Nucleus accumbens (tissue), 56 donors: Measurements from ENCODE around the gene DCP1B.

Source experiments
- DNase-seq, 56 donors: peaks; one replicate each; lab custom pipeline; 2025; lab: John Stamatoyannopoulos, UW

DCP1B gene

DNA sequence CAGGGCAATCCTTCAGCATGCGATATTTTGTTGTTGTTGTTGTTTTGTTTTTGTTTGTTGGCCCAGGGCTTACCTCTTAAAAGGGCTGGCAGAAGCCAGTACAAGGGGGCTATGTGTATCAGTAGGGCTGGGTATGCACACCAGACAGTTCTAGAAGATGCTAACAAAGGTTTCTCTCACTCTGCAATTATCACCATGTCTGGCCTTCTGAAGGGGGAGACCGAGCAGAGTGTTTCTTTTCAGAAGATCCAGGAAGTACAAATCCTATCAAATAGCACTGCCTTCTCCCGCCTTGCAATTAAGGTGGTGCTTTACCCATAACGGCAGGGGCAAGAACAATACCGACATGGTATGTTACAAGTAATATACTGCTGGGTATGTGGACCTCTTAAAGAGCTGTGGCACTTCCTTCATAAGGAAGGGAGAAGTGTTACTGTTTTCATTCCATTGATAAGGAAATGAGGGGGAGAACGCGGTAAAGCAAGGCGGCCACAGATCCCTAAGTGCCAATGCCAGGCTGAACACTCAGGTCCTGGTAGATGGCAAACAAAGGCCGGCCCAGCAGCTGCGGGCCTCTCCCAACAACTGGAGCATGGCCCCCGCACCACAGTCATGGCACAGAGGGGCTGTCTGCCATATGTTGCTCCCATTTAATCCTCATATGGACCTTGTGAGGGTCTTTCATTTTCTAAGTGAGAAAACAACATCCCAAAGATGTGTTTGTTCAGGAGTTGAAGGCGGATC, 66.6 kb downstream of the DCP1B start:
- DNase-seq = no peak

DNA sequence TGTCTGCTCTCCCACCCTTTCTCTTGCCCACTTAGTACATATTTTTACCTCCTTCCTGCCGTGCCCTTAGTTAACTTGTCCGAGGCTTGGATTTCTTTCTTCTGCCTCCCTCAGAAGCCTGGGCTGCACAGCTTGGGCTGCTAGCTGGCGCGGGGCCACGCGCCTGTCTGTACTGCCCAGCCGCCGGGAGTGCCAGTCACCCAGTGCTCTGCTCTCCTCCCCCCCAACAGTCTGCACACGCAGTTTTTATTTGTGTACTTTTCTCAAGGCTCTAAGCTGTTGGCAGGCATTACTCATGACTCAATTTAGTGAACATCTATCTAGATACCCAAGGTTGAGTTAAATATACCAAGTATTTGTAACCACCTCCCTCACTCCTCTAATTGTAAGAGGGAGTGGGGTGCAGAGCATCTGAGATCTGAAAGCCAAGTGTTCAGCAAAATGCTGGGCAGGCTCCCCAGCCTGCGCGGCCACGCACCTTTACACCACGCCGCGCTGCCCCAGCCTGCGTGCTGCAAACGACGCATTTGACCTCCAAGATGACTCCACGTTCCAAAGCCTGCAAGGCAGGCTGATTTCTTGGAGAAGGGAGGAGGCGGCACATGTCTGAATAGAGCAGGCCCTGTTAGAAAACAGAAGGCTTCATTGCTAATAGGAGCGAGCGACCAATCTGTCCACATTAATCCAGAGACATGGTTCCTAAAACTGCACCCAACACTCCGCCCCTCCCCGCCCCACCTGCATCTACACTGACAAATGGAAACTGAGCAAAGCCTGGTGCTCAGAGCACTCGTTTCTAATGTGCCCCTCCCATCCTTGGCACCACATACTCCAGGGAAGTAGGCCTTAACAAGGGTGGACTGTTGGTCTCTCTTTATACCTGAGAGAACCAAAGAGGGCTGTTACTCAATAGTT, 67.6 kb downstream of the DCP1B start:
- DNase-seq = peak in 54 of 56 donors; percentile 29 to 90 (median 75)

DNA sequence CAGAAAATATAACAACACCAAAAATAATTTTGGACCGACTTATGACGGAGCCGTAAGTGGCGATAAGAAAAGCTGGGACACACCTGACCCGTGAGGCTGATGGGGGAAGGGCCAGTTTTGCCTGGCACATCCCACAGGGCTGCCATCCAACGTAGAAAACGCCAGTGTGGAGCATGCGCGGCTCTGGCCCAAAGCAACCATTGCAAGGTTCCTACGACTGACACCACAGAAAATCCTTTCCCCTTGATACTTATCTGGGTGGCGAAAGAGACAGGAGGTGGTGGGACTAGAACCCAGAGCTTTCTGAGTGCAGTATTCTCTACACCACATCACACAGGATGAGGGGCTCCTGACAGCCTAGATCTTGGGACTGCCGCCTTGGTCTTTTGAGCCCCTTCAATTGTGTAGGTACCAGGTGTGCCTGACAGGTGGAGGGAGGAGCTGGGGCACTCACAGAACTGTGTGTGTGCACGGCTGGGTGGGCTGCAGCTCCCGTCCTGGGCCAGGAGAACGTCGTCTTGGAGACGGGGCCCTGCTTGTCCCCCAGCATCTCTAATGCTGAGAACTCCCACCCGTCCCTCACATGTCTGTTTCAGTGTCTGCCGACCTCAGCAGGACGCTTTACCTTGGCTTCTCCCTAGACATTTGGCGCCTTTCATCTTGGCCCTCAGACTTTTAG, 68.4 kb downstream of the DCP1B start:
- DNase-seq = peak in 32 of 56 donors; percentile 17 to 81 (median 43)

DNA sequence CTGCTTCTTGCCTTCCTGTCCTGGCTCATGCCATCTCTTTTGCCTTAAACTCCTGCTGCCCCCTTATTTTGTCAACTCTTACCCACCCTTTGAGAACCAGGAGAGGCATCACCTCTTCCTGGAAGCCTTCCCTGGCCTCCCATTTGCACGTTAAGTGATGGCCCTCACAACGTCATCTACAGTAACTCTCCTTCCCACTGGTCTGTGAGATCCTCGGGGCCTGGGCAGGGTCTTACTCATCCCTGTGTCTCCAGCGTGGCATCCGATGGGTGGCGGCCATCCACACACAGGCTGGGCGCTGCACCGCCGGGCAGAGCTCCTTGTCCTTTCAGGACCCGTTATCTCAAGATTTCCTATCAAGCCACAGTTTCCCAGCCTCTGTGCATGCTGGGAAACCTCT, 69.0 kb downstream of the DCP1B start:
- DNase-seq = no peak

DNA sequence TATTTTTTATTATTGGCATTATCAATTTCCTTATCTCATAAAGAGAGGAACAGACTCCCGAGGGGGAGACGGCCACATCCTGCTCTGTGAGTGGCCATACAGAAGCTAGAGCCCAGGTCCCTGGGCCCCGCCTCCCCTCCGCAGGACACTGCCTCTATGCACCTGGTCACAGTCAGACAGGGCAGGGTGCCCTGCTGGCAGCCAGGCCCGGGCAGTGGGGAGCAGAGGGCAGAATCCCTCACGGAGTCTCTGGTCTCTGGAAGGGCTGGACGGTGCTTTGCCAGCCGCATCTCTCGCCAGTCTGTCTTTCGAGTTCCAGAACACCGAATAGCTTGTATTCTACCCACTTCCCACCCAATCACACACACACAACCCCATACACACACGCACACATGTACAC, 69.4 kb downstream of the DCP1B start:
- no peak for DNase-seq

DNA sequence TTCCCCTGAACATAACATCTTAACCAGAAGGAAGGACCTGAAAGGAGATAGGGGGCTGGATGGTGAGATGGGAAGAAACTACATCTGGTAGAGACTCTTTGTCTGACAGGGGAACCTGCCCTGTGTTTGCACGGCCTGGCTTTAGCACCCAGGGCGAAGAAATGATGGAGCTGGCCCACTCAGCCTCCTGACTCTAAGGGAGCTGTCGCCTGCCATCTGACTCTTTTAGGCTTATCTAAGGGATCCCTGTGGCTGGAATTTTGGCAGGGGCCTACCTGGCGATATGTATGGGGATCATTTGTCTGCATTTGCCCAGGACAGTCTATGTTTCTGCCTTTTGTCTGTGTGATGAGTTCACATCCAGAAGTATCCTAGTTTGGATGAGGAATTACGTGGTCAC, 70.2 kb downstream of the DCP1B start:
- DNase-seq = no peak

DNA sequence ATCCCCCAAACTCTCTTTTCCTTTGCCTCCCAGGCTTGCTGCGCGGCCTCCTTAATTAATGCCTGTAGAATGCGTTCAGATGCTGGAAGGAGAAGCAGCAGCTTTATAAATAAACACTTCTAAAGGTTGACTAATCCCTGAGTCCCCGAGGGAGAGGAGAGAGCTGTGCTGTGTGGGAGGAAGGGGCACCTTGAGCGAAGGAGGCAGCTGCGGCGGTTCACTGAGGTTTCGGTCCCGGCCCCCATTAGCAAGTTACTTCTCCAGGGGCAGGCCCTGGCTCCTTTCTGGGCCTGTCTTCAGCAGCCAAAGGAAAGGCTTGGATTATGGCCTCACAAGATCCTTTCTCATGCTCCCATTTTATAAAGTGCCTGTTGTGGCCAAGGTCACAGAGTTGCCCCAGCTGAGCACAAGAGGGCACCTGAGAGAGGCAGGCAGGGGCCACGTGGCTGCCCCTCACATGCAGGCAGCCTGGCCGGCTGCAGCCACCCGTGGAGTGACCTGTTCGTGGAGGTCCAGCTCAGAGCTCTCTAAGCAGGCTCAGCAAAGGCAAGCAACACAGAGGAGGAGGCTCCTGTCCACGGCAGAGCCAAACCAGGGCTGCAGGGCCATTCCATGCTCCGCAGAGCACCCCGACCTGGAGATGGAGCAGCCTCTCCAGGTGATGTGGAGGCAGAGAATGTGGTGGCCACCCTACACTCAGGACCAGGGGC, 70.8 kb downstream of the DCP1B start:
- peak in 2 of 56 donors; percentile 25 to 38 for DNase-seq

DNA sequence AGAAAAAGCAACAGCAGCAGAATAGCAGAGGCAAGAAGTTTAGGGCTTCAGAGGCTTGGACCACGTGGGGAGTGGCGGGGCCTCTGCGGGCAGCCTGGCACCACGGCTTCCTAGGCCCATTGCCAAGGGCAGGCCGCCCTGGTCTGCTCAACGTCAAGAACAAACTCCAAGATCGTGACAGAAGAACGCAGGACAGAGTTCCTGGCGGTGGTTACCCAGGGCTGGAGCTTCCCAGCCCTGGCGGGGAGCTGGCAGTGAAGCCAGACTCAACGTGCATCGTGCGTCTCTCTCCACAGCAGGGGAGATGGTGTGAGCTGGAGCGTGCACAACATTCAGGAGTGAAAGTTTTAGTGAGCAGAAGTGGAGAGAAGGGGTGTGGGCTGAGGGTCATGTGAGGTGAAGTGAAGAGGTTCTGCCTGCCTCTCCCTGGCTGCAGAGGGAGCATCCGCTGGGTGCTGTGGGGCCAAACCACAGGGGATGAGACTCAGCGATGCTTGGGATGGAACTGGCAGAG, 71.9 kb downstream of the DCP1B start:
- DNase-seq = peak in 43 of 56 donors; percentile 14 to 76 (median 42)

DNA sequence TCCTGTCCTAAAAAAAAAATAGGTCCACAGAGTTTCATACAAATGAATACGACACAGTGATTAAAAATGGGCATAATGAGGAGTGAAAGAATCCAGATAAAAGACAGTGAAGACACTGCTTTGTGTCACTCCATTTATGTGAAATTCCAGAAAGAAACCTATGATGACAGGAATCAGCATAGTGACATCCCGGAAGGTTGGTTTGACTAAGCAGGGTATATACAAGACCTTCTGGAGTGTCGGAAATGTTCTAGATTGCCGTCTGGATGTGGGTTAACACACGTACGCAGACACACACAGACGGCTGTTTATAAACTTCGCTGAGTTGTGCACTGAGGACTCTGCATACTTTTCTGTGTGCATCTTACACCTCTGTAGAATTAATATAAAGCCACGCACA, 72.6 kb downstream of the DCP1B start:
- DNase-seq = no peak

DNA sequence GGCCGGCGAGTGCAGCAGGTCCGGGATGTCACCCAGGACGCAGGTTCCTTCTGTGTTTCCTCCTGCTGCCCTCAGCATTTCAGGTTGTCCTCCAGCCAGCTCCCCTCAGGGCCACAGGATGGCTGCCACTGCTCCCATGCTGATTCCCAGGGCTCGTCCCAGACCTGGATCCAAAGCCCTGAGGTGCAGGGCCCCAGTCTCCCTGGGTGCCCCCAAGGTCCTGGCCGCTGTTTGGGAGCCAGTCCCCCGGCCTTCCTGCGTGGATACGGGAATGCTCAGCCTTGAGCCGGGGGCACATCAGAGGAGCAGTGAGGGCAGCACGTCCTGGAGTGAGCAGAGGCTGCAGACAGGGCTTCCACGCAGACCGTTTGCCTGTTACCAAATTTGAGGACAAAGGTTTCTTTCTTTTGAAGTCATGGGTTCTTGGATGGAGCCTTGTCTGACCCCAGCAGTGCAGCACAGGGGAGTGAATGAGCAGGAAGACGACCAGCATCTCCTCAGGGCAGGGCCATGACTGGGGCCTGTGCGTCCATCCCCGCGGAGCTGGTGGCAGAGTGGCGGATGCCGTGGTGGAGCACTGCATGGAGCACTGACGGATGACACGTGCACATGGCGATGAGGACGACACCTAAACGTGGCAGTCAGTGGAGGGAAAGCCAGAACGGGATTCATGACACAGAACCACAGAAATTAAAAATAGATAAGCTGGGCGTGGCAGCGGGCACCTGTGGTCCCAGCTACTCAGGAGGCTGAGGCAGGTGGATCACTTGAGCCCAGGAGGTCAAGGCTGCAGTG, 73.3 kb downstream of the DCP1B start:
- DNase-seq = no peak

DNA sequence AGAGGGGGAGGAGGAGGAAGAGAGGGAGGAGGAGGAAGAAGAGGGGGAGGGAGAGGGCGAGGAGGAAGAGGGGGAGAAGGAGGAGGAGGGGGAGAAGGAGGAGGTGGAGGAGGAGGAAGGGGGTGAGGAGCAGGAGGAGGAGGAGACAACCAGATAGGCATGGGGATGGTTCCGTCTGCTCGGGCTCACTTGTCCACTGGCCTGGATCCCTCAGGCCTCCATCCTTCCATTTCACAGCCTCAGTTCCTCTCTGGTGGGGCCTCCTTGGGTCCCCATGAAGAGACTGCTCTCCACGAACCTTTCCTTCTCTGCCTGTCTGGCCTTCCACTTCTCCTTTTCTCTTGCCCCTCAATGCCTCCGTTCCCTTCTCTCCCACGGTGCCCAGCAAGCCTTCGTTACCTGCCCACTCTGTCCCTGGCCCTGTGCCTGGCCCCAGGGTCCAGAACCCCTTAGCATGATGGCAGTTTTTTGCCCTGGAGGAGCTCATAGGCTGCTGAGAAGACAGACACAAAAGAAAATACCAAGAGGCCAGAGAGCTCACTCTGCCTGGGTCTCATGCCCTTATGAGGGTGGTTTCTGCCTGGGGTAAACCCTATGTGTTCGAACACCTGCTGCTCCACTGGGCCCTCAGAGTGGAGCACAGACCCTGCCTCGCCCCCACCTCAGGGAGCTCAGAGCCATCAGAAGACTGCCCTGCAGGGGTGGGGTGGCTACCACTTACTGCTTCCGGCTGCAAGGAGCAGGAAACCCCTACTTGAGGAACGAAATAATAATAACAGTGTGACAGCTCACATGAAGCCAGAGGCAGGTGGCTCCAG, 74.1 kb downstream of the DCP1B start:
- DNase-seq = no peak

DNA sequence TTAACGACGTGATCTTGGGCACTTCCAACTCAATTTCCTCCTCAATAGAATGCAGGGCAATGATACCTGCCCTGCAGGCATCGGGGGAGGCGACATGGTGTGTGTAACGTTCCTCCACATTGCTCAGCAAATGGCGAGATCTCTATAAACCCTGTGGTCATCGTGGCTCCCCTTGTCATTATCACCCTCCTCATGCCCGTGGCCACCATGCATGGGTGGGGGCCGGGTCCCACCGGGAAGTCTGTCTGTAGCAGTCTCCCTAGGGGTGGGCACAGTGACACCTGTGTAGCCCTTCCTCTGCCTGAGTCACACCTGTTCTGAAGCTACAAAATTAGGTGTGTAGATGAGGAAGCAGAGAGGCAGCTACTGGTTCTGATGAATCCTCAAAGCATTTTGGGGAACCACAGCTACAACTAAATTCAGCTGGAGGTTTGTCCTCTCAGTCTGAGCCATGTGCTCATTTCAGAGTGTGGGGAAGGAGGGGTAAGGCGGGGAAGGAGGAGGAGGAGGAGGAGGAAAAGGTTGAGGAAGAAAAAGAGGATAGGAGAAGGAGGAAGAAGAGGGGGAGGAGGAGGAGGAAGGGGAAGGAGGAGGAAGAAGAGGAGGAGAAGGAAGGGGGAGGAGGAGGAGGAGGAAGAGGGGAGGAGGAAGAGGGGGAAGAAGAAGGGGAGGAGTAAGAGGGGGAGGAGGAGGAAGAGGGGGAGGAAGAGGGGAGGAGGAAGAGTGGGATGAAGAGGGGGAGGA, 74.8 kb downstream of the DCP1B start:
- no peak for DNase-seq

DNA sequence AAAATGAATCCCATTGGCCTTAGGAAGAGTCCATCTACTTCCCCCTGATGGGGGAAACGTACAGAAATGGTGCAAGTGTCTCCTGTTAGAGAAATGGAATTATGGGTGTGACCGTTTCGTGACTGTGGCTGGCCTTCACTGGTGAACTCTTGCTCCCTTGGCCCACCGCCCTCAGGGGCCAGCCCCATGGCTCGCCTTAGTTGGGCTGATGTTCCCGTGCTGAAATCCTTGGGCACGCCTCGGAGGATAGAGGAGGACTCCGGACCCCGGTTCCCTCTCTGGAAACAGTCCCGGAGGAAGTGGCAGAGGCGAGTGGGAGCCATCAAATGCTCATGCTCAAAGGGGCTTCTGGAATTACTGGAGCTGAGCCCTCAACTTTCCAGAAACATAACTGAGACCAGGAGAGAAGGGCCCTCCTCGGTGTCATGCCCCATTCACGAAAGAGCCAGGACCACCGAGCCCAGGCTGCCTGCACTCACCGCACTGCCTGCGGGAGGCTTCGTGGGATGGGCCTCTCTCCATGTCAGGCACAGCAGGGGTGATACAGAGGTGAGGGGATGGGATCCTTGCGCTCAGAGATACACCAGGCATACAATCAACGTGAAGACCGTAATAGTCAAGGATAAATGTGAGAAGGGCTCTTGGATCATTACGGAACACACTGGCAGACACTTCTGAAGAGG, 75.7 kb downstream of the DCP1B start:
- DNase-seq = no peak

DNA sequence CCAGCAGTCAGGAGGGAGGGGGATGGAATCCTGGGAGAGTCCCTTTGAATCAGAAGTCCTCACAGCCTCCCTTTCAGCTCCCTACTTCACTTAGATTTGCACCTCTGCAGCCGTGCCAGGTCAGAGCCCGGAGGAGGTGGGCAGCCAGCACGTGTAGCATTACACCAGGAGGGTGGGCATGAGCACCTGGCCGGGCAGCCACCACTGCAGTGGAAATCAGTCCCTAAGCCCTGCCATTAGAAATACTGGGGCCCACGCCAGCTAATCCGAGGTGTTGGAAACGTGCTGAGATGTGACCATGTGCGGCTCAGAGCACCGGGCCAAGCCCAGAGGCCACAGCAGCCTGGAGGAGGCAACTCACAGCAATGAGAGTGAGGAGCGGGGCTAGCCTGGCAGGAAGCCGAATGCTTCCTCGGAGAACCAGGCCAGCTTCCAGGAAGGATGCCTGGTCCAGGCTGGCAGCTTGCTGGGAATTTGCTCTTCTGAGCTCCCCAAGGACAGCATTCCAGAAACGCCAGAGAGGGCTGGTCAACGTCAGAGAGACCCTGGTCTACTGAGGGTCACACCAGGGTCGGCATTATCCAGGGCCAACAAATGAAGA, 76.4 kb downstream of the DCP1B start:
- peak in 3 of 56 donors; percentile 8 to 29 (median 26) for DNase-seq

DNA sequence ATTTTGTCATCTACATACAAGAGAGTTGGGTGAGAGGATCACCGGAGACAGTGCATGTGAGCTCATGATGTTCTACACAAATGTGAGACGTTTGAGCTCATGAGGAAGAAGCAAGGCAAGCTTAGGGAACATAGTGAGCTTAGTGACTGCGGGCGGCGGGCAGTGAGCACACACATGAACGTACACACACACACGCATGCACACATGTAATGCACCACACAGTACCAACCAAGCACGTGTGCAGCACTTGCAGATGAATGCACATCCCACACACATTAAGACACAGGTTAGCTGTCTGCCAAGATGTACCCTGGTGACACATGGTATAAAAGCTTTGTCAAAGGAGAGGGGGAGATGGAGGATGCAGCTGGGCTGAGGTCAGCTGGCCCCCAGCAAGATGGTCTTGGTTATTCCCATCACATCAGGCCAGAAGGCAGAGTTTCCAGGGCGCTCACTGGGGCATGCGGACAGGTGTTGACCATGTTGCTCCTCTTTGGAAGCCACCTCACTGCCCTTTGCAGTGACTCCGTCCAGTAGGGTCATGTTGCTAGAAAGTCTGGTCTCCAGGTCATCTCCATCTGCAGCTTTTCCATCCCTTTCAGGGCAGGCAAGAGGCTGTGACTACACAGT, 77.1 kb downstream of the DCP1B start:
- DNase-seq = no peak

DNA sequence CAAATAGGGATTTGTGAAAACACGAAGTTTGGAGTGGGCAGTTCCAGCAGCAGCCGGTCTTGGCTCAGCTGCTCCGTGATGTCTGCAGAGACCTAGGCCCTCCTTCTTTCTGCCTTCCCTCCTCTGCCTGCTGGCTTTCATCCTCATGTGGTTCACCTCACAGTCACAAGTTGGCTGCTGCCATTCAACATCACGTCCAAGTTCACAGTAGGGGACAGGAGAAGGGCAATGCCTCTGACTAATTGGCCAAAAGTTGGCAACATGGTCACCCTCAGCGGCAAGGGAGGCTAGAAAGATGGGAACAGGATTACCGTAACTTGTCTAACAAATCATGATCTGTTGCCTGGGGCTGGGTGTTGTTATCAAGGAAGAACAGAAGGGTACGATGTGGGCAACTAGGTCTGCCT, 78.0 kb downstream of the DCP1B start:
- DNase-seq = no peak
